Activated B cell treated with CpG ODN at 0.5 μM for 24 hours (primary cell): ENCODE data around the gene VSIG10L. TPM values are rescaled to one million over a fixed set of nuclear protein-coding genes. Genes with fewer than 3 reads are reported as not detected.

Source experiments
- ATAC-seq: fragments of 200-7000 bp; cut with Tn5 transposase; one replicate; pipeline ENCODE4 v1.10.0; 2021; ENCODE audit warnings: low read depth, mild to moderate bottlenecking, moderate library complexity
- CTCF ChIA-PET: fragments of 350-600 bp; sonication (Branson Sonifier 250); formaldehyde crosslinking; loops from one replicate; lab custom pipeline; 2021; ENCODE audit warnings: antibody characterized with exemption; lab: Charles Lee
- POLR2A ChIA-PET: fragments of 350-600 bp; sonication (Branson Sonifier 250); formaldehyde crosslinking; loops from one replicate; lab custom pipeline; 2021; ENCODE audit warnings: antibody characterized with exemption; lab: Charles Lee
- DNase-seq: peaks from one replicate; pipeline ENCODE4 v3.0.0; 2022
- H3K27ac Mint-ChIP-seq: one replicate; pipeline ENCODE4 v1.8.0; 2020; ENCODE audit warnings: mixed read lengths
- H3K27me3 Mint-ChIP-seq: one replicate; pipeline ENCODE4 v1.8.0; 2021; ENCODE audit warnings: mixed read lengths
- H3K36me3 Mint-ChIP-seq: one replicate; pipeline ENCODE4 v1.8.0; 2021; ENCODE audit warnings: low read depth, mixed read lengths
- H3K4me1 Mint-ChIP-seq: one replicate; pipeline ENCODE4 v1.8.0; 2021; ENCODE audit warnings: mixed read lengths
- H3K4me3 Mint-ChIP-seq: one replicate; pipeline ENCODE4 v1.8.0; 2020; ENCODE audit warnings: mild to moderate bottlenecking, mixed read lengths
- H3K9me3 Mint-ChIP-seq: one replicate; pipeline ENCODE4 v1.8.0; 2020; ENCODE audit warnings: mixed read lengths
- CTCF ChIP-seq: fragments of 200-600 bp; IDR thresholded peaks from one replicate; pipeline ENCODE4 v1.8.0; 2022; ENCODE audit warnings: antibody characterized with exemption, mild to moderate bottlenecking
- intact Hi-C: fragments of 100-400 bp; cut with micrococcal nuclease; formaldehyde crosslinking; loops from one replicate; pipeline ENCODE4 v1.15.1; 2024
- total RNA-seq: library from RNA; stranded (reverse); gene quantifications from 2 replicates; pipeline ENCODE4 v1.2.3, GENCODE V29; 2022

Gene VSIG10L
- total RNA-seq, 1 donor from 2014 or later, result 0.98 TPM

- CTCF ChIA-PET, result no interaction called here
Observed at GRCh38 chr19:51326216-51327065, 15.5 kb downstream of the VSIG10L start.

GRCh38 chr19:51325161-51325976, 16.6 kb downstream of the VSIG10L start:
- Mint-ChIP-seq H3K4me1 (peaks cover 10% of the 10 kb centered on the region), H3K36me3 (peaks cover 2% of the 10 kb centered on the region), H3K4me3 (no peak overlapping the region), H3K9me3 (no peaks in the 10 kb centered on the region), H3K27me3 (peaks cover 57% of the 10 kb centered on the region), H3K27ac (no peak overlapping the region)
- POLR2A ChIA-PET, result no interaction called here
- TF ChIP-seq CTCF, result no peak
- intact Hi-C loops, result no loop called here
- ATAC-seq, result no peak
- DNase-seq, result no peak
- CTCF ChIA-PET, result no interaction called here

More at GRCh38 chr19:51326216-51327065, 15.5 kb downstream of the VSIG10L start:
- ATAC-seq, result no peak
- POLR2A ChIA-PET, result no interaction called here
- peaks cover 10% of the 10 kb centered on the region for H3K4me1 Mint-ChIP-seq
- no peak overlapping the region for H3K27ac Mint-ChIP-seq
- TF ChIP-seq CTCF, result no peak
- no peak overlapping the region for H3K4me3 Mint-ChIP-seq
- H3K27me3 Mint-ChIP-seq, result peaks cover 57% of the 10 kb centered on the region
- no peak for DNase-seq
- intact Hi-C loops, result no loop called here
- peaks cover 4% of the 10 kb centered on the region for H3K36me3 Mint-ChIP-seq
- H3K9me3 Mint-ChIP-seq, result no peaks in the 10 kb centered on the region

- Mint-ChIP-seq H3K4me1 (peaks cover 10% of the 10 kb centered on the region), H3K4me3 (no peak overlapping the region), H3K36me3 (no peaks in the 10 kb centered on the region), H3K27me3 (peaks cover 49% of the 10 kb centered on the region), H3K27ac (no peak overlapping the region), H3K9me3 (no peaks in the 10 kb centered on the region)
- ChIA-PET CTCF (no interaction called here), POLR2A (no interaction called here)
- DNase-seq (no peak), ATAC-seq (no peak)
- intact Hi-C loops, result no loop called here
- TF ChIP-seq CTCF, result no peak
Observed at GRCh38 chr19:51324167-51324481, 17.8 kb downstream of the VSIG10L start.

DNA sequence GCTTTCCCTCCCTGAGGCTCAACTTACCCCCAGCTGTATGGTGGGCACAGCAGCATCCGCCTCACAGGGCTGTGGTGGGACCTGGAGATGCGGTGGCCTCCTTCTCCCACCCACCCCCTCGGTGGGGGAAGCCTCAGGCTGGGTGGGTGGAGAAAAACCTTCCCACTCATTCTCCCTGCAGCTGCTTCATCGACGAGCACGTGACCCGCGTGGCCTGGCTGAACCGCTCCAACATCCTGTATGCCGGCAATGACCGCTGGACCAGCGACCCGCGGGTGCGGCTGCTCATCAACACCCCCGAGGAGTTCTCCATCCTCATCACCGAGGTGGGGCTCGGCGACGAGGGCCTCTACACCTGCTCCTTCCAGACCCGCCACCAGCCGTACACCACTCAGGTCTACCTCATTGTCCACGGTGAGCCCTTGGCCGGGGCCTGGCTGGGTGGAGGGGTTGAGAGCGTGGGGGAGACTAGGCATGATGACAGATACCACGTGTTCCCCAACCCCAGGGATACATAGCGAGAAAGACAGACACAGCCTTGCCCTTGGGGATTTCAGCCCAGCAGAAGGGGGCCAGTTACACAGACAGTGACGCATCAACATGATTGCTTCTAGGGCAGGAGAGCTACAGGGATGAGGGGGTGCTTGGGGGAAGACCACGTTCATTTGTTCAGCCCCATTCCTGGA, 18.3 kb downstream of the VSIG10L start:
- Mint-ChIP-seq H3K27ac (no peak overlapping the region), H3K4me1 (peaks cover 10% of the 10 kb centered on the region), H3K27me3 (peaks cover 47% of the 10 kb centered on the region), H3K4me3 (no peak overlapping the region), H3K9me3 (no peaks in the 10 kb centered on the region), H3K36me3 (no peaks in the 10 kb centered on the region)
- no peak for TF ChIP-seq CTCF
- no peak for DNase-seq
- no peak for ATAC-seq
- POLR2A ChIA-PET, result no interaction called here
- intact Hi-C loops, result no loop called here
- CTCF ChIA-PET, result no interaction called here

GRCh38 chr19:51321799-51322198, 20.1 kb downstream of the VSIG10L start:
- TF ChIP-seq CTCF, result no peak
- peaks cover 4% of the 10 kb centered on the region for H3K4me1 Mint-ChIP-seq
- intact Hi-C loops, result no loop called here
- H3K27me3 Mint-ChIP-seq, result peaks cover 46% of the 10 kb centered on the region
- H3K4me3 Mint-ChIP-seq, result no peak overlapping the region
- no peak overlapping the region for H3K27ac Mint-ChIP-seq
- CTCF ChIA-PET, result no interaction called here
- ATAC-seq, result no peak
- no peaks in the 10 kb centered on the region for H3K9me3 Mint-ChIP-seq
- no peaks in the 10 kb centered on the region for H3K36me3 Mint-ChIP-seq
- POLR2A ChIA-PET, result no interaction called here
- no peak for DNase-seq
